ENCODE data around the gene KLHL17.

- TF ChIP-seq CTCF (IDR thresholded peaks at IDR 0.05) (no peak), POLR2A (IDR thresholded peaks at IDR 0.05) (no peak), POLR2AphosphoS5 (IDR thresholded peaks at IDR 0.05; ENCODE audit: insufficient read depth in 1 of 2, low read depth in 1 of 2) (no peak)
Measured at GRCh38 chr1:917466-918091, 42.8 kb upstream of the KLHL17 start.

Data from vagina (tissue), 2 donors.